Measurements from ENCODE around the gene PTPRM.

PTPRM gene

DNA sequence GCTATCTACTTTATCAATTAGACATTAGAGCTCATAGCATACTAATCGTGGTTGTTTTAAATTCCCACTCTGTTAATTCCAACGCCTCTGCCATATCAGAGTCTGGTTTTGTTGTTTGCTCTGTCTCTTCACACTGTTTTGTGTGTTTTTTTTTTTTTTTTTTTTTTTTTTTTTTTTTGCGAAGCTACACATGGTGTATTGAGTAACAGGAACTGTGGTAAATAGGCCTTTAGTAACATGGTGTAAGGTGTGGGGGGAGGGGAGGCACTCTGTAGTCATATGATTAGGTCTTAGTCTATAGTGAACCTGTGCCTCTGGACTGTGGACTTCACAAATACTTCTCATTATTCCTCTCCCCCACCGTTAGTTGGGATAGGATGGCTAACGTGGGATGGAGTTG, 671.4 kb downstream of the PTPRM start:
- no peak for DNase-seq (ENCODE audit: low read depth)

DNA sequence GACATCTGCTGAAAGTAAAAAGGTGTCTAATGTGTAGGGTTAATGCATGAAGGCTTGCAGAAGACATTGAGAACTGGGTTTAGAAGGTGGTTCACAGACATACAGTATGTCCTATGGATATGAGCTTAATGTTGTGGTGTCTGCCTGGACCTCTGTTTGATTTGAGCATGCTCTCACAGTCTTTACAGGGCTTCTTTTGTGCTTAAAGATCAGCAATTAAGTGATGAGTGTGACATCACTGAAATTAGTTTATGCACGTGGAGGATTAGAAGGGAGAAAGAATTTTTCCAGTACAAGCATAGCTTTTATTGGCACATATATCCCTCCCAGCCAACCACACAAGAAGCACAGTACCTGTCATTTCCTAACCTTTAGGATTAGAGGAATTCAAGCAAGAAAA, 674.6 kb downstream of the PTPRM start:
- no peak for DNase-seq (ENCODE audit: low read depth)

DNA sequence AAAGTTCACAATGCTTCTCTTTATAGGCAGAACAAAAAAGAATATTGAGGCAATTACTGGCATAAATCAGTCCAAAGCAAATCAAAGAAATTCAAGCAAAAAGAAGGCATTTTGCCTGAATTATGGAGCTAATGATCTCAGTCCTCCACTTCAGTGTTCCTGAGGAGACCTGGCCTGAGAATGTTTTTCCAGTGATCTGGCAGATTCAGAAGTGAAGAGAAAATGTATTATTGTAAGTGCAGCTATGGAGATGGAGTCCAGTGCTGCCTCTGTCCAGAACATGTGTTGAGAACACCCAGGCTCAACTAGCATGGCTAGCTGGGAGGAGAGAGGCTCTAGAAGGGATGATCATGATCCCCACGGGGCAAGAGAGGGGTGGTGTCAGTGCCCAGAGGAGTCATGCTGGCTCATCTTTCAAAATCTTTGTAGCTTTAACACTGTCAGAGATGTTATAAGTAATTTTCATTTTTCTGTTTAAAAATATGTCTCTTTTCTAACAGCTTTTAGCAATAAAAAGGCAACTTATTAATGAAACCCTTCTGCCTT, 675.1 kb downstream of the PTPRM start:
- DNase-seq (ENCODE audit: low read depth): no peak

DNA sequence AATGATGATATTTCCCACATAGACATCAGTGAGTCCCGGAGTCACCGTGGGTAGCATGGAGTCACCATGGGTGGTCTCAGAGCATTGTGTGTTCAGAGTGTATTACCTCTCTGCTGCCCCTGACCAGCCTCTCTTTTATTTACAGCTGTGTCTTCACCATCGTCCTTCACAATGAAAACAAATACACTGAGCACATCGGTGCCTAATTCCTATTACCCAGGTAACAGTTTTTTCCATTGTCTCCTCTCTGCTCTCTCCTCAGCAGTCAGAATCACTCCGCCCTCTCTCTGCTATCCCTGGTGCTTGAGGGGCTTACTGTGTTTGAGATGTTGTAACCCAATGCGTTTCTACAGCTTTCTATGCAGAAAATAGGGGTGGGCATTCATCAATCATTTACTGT, 680.6 kb downstream of the PTPRM start:
- no peak for DNase-seq (ENCODE audit: low read depth)

DNA sequence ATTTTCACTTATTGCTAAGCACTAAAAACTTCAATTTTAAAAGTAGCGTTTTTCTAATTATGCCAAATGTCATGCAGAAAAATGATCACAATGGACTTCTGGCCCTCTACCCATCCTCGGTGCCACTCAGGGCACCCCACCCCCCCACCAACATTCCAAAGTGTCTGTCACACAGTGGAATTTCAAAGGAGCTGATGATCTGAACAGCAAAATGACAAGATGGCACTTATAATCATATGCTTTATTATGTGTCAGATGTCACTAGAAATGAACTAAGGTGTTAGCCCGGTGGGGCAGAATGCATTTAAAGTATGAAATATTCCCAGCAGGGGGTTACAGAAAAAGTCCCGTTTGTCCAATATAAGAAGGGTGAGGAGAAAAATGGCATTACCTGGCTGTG, 681.5 kb downstream of the PTPRM start:
- no peak for DNase-seq (ENCODE audit: low read depth)

DNA sequence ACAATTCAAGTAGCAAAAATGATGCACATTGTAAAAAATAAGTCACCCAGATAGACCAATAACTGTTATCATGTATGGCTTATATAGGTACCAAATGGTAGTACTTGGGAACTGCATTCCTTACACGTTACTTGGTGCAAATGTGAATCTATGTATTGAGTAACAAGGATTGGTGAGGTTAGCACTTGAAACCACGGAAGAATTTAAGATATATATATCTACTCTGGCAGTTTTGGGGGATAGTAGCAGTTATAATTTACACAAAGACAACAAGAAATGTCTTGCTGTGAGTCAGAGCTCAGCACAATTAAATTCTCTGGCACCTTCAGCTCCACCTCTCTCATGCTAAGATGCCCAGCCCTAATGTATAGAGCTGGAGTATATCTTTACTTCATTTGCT, 682.7 kb downstream of the PTPRM start:
- no peak for DNase-seq (ENCODE audit: low read depth)

DNA sequence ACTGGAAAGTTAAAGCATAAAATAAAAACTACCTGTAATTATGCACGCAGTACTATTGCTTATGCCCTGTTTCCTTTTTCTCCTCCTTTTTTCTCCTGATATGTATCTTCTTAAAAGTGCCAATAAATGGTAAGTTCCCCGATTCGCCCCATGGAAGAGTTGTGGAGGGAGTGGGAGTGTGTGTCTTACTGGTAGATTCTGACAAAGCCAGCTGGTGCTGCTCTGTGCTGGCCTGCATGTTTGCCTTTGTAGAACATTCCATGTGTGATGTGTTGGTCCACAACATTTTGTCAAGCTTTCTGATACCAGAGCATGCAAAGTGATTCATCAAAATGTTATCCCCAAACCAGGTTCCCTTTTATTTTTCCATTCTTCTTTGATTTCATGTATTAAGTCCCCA, 685.3 kb downstream of the PTPRM start:
- DNase-seq (ENCODE audit: low read depth): no peak

DNA sequence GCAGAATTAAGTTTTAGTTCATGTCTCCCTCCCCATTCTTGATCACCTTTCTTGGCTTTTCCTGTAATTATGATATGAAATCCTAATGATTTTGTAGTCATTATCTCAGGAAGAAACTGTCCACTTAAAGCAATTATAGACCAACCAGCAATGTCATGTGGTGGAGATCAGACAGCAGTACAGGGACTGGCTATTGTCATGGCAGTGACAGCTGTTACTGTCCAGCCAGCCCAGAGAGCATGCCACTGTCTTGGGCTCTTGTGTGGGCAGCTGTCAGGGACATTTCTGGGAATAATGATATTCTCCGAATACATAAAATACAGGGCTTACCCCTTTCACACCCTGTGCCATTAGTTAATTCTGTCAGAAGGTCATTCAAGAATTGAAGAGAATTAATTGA, 686.8 kb downstream of the PTPRM start:
- no peak for DNase-seq (ENCODE audit: low read depth)

DNA sequence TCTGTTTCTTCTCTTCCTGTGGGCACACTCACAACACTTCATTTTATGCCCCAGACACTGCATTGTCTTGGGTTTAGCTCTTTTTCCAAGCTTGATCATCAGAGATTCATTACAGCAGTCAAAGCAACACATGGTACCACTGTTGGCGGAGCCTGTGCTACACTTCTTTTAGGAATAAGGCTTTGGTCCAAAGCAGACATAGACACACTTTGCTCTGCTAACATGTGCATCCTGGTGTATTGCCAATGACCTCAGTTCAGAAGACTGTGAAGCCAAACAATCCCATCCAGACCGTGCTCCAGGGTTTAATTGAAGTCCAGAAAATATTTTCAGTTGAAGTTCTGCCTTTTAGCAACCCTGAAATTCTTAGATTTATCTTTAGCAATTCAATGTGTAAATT, 687.5 kb downstream of the PTPRM start:
- no peak for DNase-seq (ENCODE audit: low read depth)

DNA sequence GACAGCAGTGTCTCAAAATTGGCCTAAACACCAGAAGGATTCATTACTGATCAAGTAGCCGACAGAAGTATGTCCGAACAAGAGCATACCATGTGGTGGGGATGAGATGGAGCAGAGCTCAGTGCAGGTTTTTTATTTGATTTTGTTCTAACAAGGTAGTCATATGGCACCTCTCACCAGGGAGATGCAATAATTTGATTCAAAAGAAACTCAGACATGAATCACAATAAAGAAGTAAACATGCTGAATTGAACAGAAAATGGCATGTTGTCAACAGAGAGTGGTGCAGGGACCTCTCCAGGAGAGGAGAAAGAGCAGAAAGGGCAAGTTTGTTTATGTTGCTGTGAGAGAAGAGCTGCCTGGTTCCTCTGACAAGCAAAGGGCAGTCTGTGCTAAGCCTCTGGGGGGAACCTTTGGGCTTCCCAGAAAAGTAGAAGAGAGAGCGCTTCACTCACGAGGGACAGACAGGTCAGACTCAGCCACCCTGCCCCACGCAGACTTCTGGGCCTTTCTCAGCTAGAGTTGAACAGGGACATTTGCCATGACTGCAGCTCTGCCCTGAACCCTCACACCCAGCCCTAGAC, 690.8 kb downstream of the PTPRM start:
- DNase-seq (ENCODE audit: low read depth): no peak

DNA sequence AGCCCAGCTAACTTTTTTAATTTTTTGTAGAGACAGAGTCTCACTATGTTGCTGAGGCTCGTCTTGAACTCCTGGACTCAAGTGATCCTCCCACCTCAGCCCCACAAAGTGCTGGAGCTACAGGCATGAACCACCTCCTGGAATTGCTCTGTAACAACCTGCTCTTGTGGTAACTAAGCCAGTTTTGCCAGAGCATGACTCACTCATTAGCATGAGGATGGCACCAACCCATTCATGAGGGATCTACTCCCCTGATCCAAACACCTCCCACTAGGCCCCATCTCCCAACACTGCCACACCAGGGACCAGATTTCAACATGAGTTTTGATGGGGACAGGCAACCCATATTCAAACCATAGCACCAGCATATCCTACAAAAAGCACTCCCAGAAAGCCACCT, 693.2 kb downstream of the PTPRM start:
- DNase-seq (ENCODE audit: low read depth): no peak

DNA sequence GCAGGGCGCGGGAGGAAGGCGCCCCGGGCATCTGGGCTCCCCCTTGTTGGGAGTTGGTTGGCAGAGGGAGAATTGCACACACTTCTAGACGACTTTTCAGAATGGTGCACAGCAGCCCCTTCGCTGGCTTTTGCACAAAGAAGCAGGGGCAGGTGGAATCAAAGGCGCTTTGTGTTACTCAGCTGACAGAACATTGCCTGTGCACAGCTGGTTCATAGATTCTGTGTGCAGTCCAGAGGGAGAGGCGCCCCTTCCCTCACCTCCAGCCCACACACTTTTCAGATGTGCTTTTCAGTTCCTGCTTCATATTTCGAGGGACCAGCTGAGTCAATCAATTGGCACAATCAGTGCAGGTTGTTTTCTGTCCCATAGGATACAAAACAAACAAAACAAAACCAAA, 693.7 kb downstream of the PTPRM start:
- DNase-seq (ENCODE audit: low read depth): no peak

DNA sequence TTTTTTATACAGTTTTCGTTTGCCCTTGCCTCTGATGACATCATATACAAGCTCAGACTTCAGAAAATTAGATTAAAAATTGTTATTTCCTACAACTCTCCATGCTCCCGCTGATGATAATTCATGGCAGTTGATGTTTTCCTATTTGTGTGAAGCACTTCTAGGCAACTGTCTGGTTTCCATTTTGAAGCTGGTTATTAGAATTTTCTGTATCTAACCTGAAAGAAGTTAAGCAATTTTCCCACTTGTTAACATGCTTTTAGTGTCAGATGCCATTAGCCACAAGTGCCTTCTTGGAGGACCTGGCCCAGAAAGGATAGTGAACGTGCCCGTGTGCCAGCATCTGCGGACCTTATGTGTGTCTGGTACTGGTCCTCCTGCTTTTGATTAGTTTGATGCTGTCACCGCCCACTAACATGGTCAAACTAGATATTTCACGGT, 694.6 kb downstream of the PTPRM start:
- DNase-seq (ENCODE audit: low read depth): no peak

DNA sequence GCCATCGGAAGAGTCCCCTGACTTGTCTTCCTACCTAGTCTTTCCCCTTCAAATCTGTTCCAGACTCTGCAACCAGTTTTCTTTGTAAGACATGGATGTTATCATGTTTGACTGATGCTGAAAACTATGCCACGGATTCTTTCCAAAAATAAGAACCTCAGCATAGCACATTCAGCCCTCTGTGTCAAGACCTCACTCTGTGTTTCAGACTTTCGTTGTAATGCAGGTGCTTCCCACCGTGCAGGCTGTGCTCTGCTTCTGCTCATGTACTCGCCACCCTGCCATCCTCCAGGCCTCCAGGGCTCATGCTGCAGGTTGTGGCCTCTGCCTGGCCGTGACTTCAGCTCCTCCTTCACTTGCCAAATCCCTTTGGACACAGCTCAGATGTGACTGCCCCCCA, 695.1 kb downstream of the PTPRM start:
- no peak for DNase-seq (ENCODE audit: low read depth)

DNA sequence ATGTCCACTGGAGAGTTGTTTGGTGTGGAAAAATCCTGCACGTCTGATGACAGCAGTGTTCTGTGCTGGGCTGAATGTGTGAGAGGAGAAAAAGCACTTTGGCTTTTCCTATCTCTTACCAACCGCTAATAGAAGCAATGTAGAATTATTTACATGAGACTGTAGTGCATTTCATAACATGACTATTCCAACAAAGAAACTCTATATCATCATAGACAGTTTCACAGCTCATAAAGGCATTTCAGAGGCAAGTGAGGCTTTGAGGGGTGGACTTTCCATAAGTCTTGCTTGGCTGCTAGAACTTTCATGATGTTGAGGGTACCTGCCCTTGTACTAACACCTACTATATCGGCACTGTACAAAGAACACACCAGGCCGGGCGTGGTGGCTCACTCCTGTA, 697.0 kb downstream of the PTPRM start:
- DNase-seq (ENCODE audit: low read depth): no peak

DNA sequence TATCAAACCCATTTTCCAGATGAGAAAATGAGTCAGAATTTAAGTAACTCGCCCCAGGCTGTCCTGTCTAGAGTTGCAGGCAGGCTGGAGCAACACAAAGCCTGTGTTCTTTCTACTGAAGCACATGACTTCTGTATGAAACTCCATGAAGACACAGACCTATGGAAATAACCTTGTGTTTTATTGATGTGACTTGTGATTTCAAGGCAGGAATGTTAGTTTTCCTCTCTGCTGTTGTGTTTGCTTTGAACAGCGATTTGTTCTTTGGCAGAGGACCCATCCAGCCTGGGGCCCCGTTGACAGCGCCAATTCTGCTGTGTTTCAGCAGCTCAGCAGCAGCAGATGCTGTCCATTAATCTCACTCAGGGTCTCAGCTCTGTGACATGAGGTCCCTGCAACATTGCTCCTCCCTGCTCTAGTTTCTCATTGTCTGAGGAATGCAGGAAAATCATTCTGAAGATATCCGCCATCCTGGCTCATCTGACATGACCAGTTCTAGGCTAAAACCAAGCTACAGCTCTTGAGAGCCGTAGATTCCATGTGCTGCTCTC, 697.8 kb downstream of the PTPRM start:
- DNase-seq (ENCODE audit: low read depth): no peak

DNA sequence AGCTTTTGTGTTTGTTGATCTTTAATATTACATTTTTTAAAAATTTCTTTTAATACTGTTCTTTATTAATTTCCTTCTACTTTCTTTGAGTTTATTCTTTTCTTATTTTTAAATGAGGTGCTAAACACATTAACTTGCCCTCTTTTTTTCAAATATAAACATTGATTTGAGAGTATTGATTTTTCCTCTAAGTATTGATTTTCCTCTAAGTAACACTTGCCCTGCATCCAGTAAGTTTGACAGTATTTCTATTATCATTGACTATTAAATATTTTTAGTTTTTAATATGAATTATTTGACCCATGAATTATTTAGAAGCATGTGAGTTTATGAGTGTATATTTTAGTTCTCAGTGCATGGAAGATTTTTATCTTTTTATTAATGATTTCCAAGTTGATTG, 705.1 kb downstream of the PTPRM start:
- no peak for DNase-seq (ENCODE audit: low read depth)

DNA sequence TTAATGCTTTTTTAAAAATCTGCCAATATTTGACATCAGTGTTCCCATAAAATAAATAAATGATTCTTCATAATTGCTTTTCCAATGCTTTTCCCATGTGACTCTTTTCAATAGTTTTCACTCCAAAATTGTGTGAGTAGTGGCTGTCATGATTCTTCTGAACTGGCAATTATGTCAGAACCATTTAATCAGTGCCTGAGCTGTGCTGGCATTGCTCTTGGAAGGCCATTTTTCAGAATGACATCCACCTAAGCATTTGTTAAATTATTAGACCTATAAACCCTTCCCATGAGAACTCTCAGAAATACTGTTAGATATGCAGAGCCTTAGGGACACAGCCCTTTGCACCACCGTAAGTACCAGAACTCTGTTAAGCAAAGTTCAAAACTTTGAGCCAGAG, 707.3 kb downstream of the PTPRM start:
- no peak for DNase-seq (ENCODE audit: low read depth)

DNA sequence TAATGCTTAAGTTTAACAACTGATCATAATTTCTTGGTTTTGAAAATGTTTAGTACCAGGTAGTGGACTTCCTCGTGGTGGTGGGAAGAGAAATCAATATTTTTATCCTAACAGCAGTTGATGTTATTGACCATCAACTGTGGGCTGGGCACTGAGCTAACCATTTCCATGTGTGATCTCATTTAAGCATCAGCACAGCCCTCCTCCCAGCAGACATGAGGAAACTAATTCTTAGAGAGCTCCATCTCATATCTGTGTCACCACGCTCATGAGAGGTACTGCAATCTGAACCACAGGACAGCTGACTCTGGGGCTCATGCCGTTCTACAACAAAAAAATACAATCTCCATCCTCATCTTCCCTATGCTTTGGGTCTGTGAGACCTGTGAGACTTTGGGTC, 709.3 kb downstream of the PTPRM start:
- DNase-seq (ENCODE audit: low read depth): no peak

DNA sequence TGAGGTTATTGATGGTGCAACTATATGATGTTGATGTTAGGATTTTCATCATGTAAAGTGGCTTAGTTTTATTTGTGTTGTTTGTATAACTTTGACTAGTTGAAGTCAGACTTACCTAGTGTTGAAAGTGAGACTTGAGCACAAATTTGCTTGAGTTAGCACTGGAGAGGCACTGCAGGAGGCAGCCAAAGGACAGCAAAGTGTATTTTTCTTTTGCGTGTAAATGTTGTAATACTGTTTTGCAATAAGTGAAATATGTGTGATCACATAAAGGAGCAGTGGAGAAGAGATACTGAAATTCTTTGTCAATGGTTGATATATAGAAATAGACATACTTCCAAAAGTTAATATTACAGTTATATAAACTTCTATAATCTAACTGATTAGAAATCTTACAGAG, 710.2 kb downstream of the PTPRM start:
- DNase-seq (ENCODE audit: low read depth): no peak

DNA sequence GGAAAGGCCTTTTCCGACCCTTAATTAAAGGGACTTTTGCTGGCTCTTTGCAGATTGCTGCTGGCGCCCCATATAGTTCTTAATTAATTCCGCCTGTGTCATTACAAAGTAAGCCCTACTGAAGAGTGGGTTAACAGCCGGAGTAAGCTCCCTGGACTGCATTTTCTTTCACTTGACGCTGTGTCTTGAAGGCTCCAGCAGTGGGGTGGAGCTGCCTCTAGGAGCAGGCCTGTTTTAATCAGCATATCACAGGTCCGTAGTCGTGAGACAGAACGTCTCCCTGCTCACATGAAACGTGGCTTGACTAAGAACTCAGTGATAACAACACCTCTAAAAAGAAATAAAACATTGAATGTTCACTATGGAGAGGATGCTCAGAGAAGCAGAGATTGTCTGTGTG, 712.2 kb downstream of the PTPRM start:
- no peak for DNase-seq (ENCODE audit: low read depth)

DNA sequence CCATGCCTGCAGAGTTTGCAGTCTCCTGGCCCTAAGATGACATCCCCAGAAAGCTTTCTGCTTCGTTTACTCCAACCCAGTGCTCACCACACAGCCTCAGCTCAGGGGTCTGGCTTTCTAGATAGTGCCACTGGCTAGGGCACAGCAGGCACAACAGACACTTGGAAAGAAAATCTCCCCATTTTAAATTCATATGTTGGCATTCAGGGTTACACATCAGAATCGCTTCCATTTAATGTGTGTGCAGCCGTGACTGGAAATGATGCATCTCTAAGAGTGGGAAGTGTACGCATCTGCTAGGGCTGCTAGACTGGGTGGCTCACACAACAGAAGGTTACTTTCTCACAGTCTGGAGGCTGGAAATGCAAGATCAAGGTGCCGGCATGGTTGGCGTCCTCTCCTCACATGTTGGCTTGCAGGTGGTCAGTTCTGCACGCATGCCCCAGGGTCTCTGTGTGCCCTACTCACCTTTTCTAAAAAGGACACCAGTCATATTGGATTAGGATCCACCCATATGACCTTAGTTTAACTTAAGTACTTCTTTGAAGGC, 712.7 kb downstream of the PTPRM start:
- no peak for DNase-seq (ENCODE audit: low read depth)

DNA sequence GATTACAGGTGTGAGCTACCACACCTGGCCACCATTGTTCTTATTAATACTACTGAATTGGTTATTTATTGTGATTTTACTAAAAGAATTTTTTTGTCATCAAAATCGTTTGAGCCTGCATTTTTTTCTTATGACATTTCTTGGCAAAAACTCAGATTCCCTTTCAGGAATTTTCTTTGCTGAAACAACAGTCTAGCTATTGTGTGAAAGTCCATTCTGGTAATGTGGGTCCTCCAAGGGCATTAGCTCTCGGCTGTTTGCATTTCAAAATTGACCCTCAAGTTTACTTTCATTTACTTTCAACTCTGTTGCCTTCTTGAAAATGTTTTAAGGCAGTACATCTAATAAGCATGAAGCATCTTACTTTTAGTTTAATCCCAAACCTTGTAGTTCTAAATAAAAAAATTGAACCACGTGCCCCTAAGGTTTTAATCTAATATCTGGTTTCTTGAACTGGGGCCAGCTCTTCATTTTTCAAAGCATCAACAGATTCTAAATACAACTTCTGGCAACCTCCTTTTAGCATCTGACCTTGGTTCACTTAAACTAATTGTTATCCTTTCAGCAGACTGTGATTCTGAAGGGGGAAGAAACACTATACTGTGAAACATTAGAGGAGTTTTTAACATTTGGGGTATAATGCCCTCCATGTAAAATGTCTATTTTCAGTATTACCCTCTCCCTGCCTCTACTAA, 716.9 kb downstream of the PTPRM start:
- DNase-seq (ENCODE audit: low read depth): no peak
